K562 (cell line): ENCODE results near the gene PNPLA1. TPM values are rescaled to one million over a fixed set of nuclear protein-coding genes. Genes with fewer than 3 reads are reported as not detected.

ENCODE experiments used
- ATAC-seq: fragments of 200-7000 bp; cut with Tn5 transposase; 3 replicates; pipeline ENCODE4 v1.9.1; 2020; ENCODE audit warnings: moderate library complexity
- BruUV-seq: library from RNA; stranded (reverse); fragments of 400-500 nt; replicated peaks from 2 replicates; lab custom pipeline; 2021; lab: Mats Ljungman, UMichigan
- CTCF ChIA-PET: fragments of 300-600 bp; formaldehyde crosslinking; extraction: SDS; loops from one replicate; lab custom pipeline; 2021; ENCODE audit warnings: low intra/inter-chr PET ratio; lab: Yijun Ruan, JAX
- POLR2A ChIA-PET: fragments of 300-600, 350-650 bp; sonication (Branson Sonifier 250); formaldehyde crosslinking; extraction: SDS; loops from one replicate; lab custom pipeline; 2021; ENCODE audit warnings: antibody characterized with exemption, inconsistent platforms; lab: Yijun Ruan, JAX
- DNase-seq, 4 experiments: peaks; one replicate each; pipeline versions ENCODE4 v3.0.0 to v3.0.0-alpha.2; 2011 to 2018; ENCODE audit warnings: low spot score in 3 of 4, mixed read lengths in 3 of 4; ENCODE audit errors: extremely low read depth in 1 of 4
- FAIRE-seq: peaks from 2 replicates; lab custom pipeline; 2011; peaks lifted over from hg19 to GRCh38; lab: Jason Lieb, UNC
- H2AFZ ChIP-seq: 2 replicates; pipeline ENCODE4 v1.6.0; 2011; ENCODE audit warnings: low read depth, low read length, control low read depth, inconsistent platforms
- H3K27ac ChIP-seq: fragments of 200-600 bp; 3 replicates; pipeline ENCODE4 v1.8.0; 2011; ENCODE audit warnings: low read depth, mild to moderate bottlenecking, control low read depth, inconsistent platforms, low read length, moderate library complexity, mixed read lengths; ENCODE audit errors: extremely low read depth
- H3K27me3 ChIP-seq, 2 experiments: fragments of 300-600 bp in 1 of 2; 2 replicates in 1 of 2; 3 replicates in 1 of 2; pipeline versions ENCODE4 v1.6.0 to v1.8.0; 2011; ENCODE audit warnings: inconsistent platforms in 2 of 2, low read length in 2 of 2, mild to moderate bottlenecking in 1 of 2, mixed read lengths in 1 of 2, moderate library complexity in 1 of 2; ENCODE audit not compliant: control insufficient read depth in 2 of 2, insufficient read depth in 2 of 2
- H3K36me3 ChIP-seq: fragments of 300-600 bp; 3 replicates; pipeline ENCODE4 v1.8.0; 2011; ENCODE audit warnings: mild to moderate bottlenecking, low read length, inconsistent platforms; ENCODE audit not compliant: control insufficient read depth, insufficient read depth
- H3K4me1 ChIP-seq, 2 experiments: fragments of 200-600 bp in 1 of 2; replicated peaks in 1 of 2; 2 replicates in 1 of 2; 3 replicates in 1 of 2; pipeline versions ENCODE4 v1.5.1 to v1.8.0; 2011; ENCODE audit warnings: inconsistent platforms in 2 of 2, low read length in 2 of 2, mild to moderate bottlenecking in 1 of 2, mixed read lengths in 1 of 2, moderate library complexity in 1 of 2; ENCODE audit not compliant: control insufficient read depth in 2 of 2, insufficient read depth in 2 of 2
- H3K4me2 ChIP-seq: 2 replicates; pipeline ENCODE4 v1.6.1; 2011; ENCODE audit warnings: low read length, control low read depth, inconsistent platforms, mixed read lengths; ENCODE audit not compliant: insufficient read depth
- H3K4me3 ChIP-seq: fragments of 200-600 bp; sonication (generic), shearing (Covaris generic); 2 replicates; pipeline ENCODE4 v1.5.1; 2016; ENCODE audit warnings: control low read depth, inconsistent platforms
- H3K79me2 ChIP-seq: fragments of 200-600 bp; 3 replicates; pipeline ENCODE4 v1.8.0; 2011; ENCODE audit warnings: low read length, inconsistent platforms; ENCODE audit not compliant: control insufficient read depth, insufficient read depth
- H3K9ac ChIP-seq, 2 experiments: 2 replicates each; pipeline versions ENCODE4 v1.6.0 to v1.6.1; 2011; ENCODE audit warnings: low read depth in 2 of 2, low read length in 2 of 2, control low read depth in 1 of 2, inconsistent platforms in 1 of 2, mild to moderate bottlenecking in 1 of 2, mixed read lengths in 1 of 2; ENCODE audit not compliant: insufficient read depth in 1 of 2
- H3K9me1 ChIP-seq: one replicate; pipeline ENCODE4 v1.6.0; 2011; ENCODE audit warnings: inconsistent platforms, mild to moderate bottlenecking, low read length, moderate library complexity; ENCODE audit not compliant: control insufficient read depth, insufficient read depth
- H3K9me3 ChIP-seq: replicated peaks from 2 replicates; pipeline ENCODE4 v1.5.1; 2011; ENCODE audit warnings: low read depth, low read length, inconsistent platforms; ENCODE audit not compliant: control insufficient read depth, insufficient read depth
- H4K20me1 ChIP-seq: replicated peaks from 2 replicates; pipeline ENCODE4 v1.6.1; 2011; ENCODE audit warnings: low read length, inconsistent platforms, mixed read lengths; ENCODE audit not compliant: control insufficient read depth, insufficient read depth
- HCFC1 ChIP-seq: IDR thresholded peaks from 2 replicates; pipeline ENCODE4 v1.6.1; 2012; ENCODE audit warnings: low read depth, low read length, improper control_type of control experiment
- MBD2 ChIP-seq: sonication (generic); IDR thresholded peaks from 2 replicates; pipeline ENCODE4 v1.6.1; 2016; ENCODE audit warnings: low read depth, borderline replicate concordance
- NUFIP1 ChIP-seq: fragments of 450-650 bp; IDR thresholded peaks from 2 replicates; pipeline ENCODE4 v1.6.1; 2018; ENCODE audit not compliant: partially characterized antibody
- POLR2AphosphoS5 ChIP-seq: IDR thresholded peaks from 2 replicates; pipeline ENCODE4 v1.6.1; 2011; ENCODE audit warnings: mild to moderate bottlenecking, low read depth, low read length, moderate library complexity; ENCODE audit not compliant: control insufficient read depth, insufficient read depth
- POU5F1 ChIP-seq: fragments of 150-350 bp; IDR thresholded peaks from 2 replicates; pipeline ENCODE4 v1.6.1; 2014; ENCODE audit warnings: borderline replicate concordance, low read length, low read depth, mild to moderate bottlenecking; ENCODE audit not compliant: partially characterized antibody
- RBM17 ChIP-seq: fragments of 200-400 bp; formaldehyde crosslinking; IDR thresholded peaks from 2 replicates; pipeline ENCODE4 v1.6.1; 2017; ENCODE audit warnings: low read depth, mild to moderate bottlenecking, low read length, borderline replicate concordance
- SPI1 ChIP-seq: IDR thresholded peaks from 2 replicates; pipeline ENCODE4 v1.6.1; 2011; ENCODE audit warnings: low read depth, low read length, control low read depth, borderline replicate concordance
- ZBTB17 ChIP-seq: fragments of 450-650 bp; formaldehyde crosslinking; IDR thresholded peaks from 2 replicates; pipeline ENCODE4 v1.4.0; 2020; ENCODE audit warnings: mild to moderate bottlenecking
- ZFP30 ChIP-seq: fragments of 250-450 bp; sonication (Bioruptor Pico); IDR thresholded peaks from 2 replicates; pipeline ENCODE4 v1.8.0; 2022; ENCODE audit warnings: moderate library complexity, mild to moderate bottlenecking, inconsistent platforms, borderline replicate concordance
- ZNF780A ChIP-seq: fragments of 250-450 bp; sonication (Bioruptor Pico); IDR thresholded peaks from 2 replicates; pipeline ENCODE4 v1.5.0; 2021; ENCODE audit warnings: mild to moderate bottlenecking
- ZNF79 ChIP-seq: fragments of 250-450 bp; sonication (Bioruptor Pico); IDR thresholded peaks from 2 replicates; pipeline ENCODE4 v1.4.0; 2020; ENCODE audit warnings: low read depth, mild to moderate bottlenecking, moderate library complexity
- WGBS: fragments of 100-300 bp; shearing (Covaris generic); methylation state at CpG from one replicate; pipeline ENCODE4 v1.1.6; 2016; ENCODE audit warnings: low coverage, mixed read lengths; ENCODE audit not compliant: insufficient coverage; ENCODE audit errors: missing lambda C conversion rate; 5-methylcytosine and 5-hydroxymethylcytosine counted together
- in situ Hi-C: fragments of 300-500 bp; cut with MboI; formaldehyde crosslinking; loops from 4 replicates; pipeline ENCODE4 v1.15.0; 2018; ENCODE audit warnings: inconsistent platforms, mixed read lengths
- intact Hi-C: fragments of 100-400 bp; cut with micrococcal nuclease; formaldehyde crosslinking; loops from 2 replicates; pipeline ENCODE4 v1.14.2; 2022
- polyA plus RNA-seq, 8 experiments: library from polyadenylated mRNA; depleted of rRNA in 4 of 8; stranded (reverse) in 5 of 8; unstranded in 3 of 8; fragments of >200 nt; fragmentation: Nextera tagmentation in 2 of 8; fragmentation: Illumina TruSeq in 1 of 8; extraction: Ambion mirVana in 2 of 8; extraction: Trizol in 1 of 8; gene quantifications; 2 replicates each; pipeline versions ENCODE4 v1.2.1 to v1.2.3, GENCODE V29; 2011 to 2014; ENCODE audit warnings: inconsistent platforms in 1 of 8, missing spikeins in 1 of 8
- total RNA-seq, 7 experiments: library from RNA; depleted of rRNA in 6 of 7; stranded (reverse); fragments of >200 nt in 6 of 7; fragmentation: Illumina TruSeq in 2 of 7; extraction: Trizol in 2 of 7; gene quantifications; 2 replicates each; pipeline versions ENCODE4 v1.2.1 to v1.2.3, GENCODE V29; 2011 to 2021; ENCODE audit warnings: low replicate concordance in 1 of 7
- TF ChIP-seq, protein P1 (sequence below): fragments of 250-450 bp; sonication (Bioruptor Pico); IDR thresholded peaks from 2 replicates; pipeline ENCODE4 v1.4.0; 2020

Gene PNPLA1
- total and polyA plus RNA-seq, 9 of the 15 experiments (the other 6 are each of a cell fraction or from before 2014, with no cell fraction given): 0.04 to 0.27 (median 0.13) TPM; not detected in 2

DNA sequence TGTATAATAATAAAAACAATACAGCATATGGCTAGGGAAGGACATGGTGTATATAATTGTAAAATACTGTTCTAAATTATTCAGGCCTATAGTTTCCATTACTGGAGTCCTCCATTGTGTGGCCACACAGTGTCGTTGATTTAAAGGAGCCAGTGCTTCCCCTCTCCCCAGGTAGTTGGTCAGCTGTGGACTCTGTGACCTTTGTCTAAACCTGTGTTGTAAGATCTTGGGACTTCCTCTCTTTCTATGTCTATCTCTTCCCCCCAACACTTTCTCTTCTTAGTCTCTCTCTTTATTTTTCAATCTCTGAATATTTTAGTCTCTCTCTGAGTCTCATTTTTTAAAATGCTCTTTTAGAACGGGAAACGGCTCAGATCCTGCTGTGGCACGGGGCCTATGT lies 37.7 kb upstream of the PNPLA1 start:
- Histone ChIP-seq H4K20me1 (no peaks in the 10 kb centered on the region), H3K36me3 (peaks cover 11% of the 10 kb centered on the region; the same call in 1 of the 3 replicates), H3K9me3 (no peaks in the 10 kb centered on the region), H3K9me1 (no peaks in the 10 kb centered on the region), H3K4me2 (no peak overlapping the region), H3K9ac (no peak overlapping the region), H3K27ac (no peak overlapping the region), H3K27me3 (no peaks in the 10 kb centered on the region), H2AFZ (no peak overlapping the region), H3K4me1 (peaks cover 0 to 2% of the 10 kb centered on the region in 2 experiments; a peak in 2 of 5 replicates), H3K79me2 (no peaks in the 10 kb centered on the region), H3K4me3 (no peak overlapping the region)
- ATAC-seq: no peak
- FAIRE-seq: no peak
- 76% methylated on average over 4 of the region's 4 CpGs for WGBS
- ChIA-PET CTCF (no interaction called here), POLR2A (no interaction called here)
- in situ Hi-C loops (no loop called here), intact Hi-C loops (no loop called here)
- BruUV-seq: TSS peak; percentile 38
- no peak for DNase-seq
- no peak for TF ChIP-seq ZNF780A (CRISPR knock-in tag)
- TF ChIP-seq SPI1: 0 out of 2 replicates have a peak, but pooled peaks have one; percentile 22

DNA sequence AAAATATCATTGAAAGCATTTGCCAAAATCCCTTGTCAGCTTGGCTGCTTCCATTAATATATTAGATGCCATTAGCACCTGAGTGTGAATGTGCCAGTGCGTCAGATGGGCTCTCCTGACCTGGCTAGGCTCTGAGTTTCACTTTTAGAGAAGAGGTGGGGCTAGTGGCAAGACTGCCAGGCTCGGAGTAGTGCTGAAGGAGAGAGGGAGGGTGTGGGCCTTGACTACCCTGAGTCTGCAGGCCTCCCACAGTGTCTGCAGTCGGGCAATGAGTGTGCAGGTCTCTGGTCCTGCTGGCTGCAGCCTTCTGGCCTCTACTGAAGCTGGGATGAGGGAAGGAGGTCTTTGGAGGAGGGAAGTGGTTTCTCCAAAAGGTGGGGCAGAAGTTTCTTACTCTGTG lies 34.6 kb upstream of the PNPLA1 start:
- no peak overlapping the region for H3K27ac ChIP-seq
- H4K20me1 ChIP-seq: no peaks in the 10 kb centered on the region
- H3K9me3 ChIP-seq: no peaks in the 10 kb centered on the region
- H3K36me3 ChIP-seq: peaks cover 3% of the 10 kb centered on the region; the same call in 1 of the 3 replicates
- in situ Hi-C loops (no loop called here), intact Hi-C loops (no loop called here)
- no peaks in the 10 kb centered on the region; a peak in 1 of 5 replicates for H3K4me1 ChIP-seq
- ATAC-seq: peak; percentile 57; the same call in 2 of the 3 replicates
- H3K9me1 ChIP-seq: no peaks in the 10 kb centered on the region
- FAIRE-seq: no peak
- POLR2A ChIA-PET: interaction anchor here (0.8 kb wide), 1 partner anchor 30 kb away, joined by 3 read pairs; no protein-coding TSS in a partner anchor
- DNase-seq: no peak
- TF ChIP-seq RBM17 (no peak), ZFP30 (CRISPR knock-in tag) (no peak), POLR2AphosphoS5 (no peak), MBD2 (no peak), POU5F1 (no peak), HCFC1 (no peak), ZNF79 (CRISPR knock-in tag) (no peak), NUFIP1 (no peak), ZBTB17 (no peak)
- TF ChIP-seq, protein P1, sequence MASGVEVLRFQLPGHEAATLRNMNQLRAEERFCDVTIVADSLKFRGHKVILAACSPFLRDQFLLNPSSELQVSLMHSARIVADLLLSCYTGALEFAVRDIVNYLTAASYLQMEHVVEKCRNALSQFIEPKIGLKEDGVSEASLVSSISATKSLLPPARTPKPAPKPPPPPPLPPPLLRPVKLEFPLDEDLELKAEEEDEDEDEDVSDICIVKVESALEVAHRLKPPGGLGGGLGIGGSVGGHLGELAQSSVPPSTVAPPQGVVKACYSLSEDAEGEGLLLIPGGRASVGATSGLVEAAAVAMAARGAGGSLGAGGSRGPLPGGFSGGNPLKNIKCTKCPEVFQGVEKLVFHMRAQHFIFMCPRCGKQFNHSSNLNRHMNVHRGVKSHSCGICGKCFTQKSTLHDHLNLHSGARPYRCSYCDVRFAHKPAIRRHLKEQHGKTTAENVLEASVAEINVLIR (CRISPR knock-in tag): no peak
- BruUV-seq: no TSS peak
- no peak overlapping the region for H3K4me3 ChIP-seq
- peak overlapping the region in 1 of 2 experiments; percentile 6; a peak in 1 of 4 replicates for H3K9ac ChIP-seq
- CTCF ChIA-PET: no interaction called here
- H3K79me2 ChIP-seq: no peaks in the 10 kb centered on the region
- WGBS: 19% methylated on average over 3 of the region's 3 CpGs
- peaks cover 0 to 7% of the 10 kb centered on the region in 2 experiments; a peak in 1 of 5 replicates for H3K27me3 ChIP-seq
- H3K4me2 ChIP-seq: no peak overlapping the region
- H2AFZ ChIP-seq: no peak overlapping the region
